ENCODE results near the gene HABP2. TPM values are rescaled to one million over a fixed set of nuclear protein-coding genes. Genes with fewer than 3 reads are reported as not detected.

The HABP2 gene
- total RNA-seq, 2 experiments from 2014 or later = not detected

DNA sequence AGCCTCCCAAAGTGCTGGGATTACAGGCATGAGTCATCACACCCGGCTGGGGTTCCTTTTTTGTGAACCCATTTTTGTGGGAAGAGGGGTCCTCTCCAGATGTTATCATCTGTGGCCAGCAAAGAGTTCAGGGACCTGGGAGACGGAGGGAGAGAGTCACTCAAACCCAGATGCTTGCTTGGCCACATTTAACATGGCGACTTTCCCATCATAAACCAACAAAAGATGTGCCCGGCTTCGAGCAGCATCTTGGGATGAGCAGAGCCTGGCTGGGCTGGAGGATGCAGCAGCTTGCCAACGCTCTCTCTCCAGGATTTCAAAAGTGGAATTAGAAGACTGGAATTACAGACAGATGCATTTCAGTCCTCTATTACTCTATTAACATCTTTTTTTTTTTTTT lies 19.1 kb upstream of the HABP2 start:
- CTCF ChIA-PET = no interaction called here
- Mint-ChIP-seq H3K9me3 (no peaks in the 10 kb centered on the region), H3K4me3 (no peak overlapping the region), H3K4me1 (peaks cover 7% of the 10 kb centered on the region), H3K27ac (no peak overlapping the region), H3K27me3 (peaks cover 6% of the 10 kb centered on the region), H3K36me3 (ENCODE audit: low read depth) (no peaks in the 10 kb centered on the region)
- DNase-seq = no peak
- POLR2A ChIA-PET = no interaction called here

DNA sequence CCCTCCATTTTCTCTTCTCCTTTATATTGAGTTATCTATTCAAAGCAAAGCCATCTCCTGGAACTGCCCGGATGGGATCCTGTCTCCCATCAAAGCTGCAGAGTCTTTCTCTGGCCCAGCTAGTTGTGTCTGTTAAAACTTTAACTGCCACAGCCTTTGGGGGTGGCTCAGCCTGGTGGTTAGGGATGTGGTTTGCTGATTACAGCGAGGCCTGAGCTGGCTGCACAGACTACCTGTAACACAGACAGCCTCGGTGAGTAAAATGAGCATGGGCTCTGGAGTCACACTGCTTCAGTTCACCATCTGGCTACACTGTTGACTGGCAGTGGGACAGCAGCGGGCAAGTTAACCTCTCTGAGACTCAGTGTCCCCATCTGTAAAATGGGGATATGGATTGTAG lies 18.4 kb upstream of the HABP2 start:
- DNase-seq = peak; percentile 21
- Mint-ChIP-seq H3K36me3 (ENCODE audit: low read depth) (no peaks in the 10 kb centered on the region), H3K9me3 (no peaks in the 10 kb centered on the region), H3K4me1 (peaks cover 7% of the 10 kb centered on the region), H3K27ac (no peak overlapping the region), H3K27me3 (peaks cover 2% of the 10 kb centered on the region), H3K4me3 (no peak overlapping the region)
- ChIA-PET CTCF (no interaction called here), POLR2A (no interaction called here)

DNA sequence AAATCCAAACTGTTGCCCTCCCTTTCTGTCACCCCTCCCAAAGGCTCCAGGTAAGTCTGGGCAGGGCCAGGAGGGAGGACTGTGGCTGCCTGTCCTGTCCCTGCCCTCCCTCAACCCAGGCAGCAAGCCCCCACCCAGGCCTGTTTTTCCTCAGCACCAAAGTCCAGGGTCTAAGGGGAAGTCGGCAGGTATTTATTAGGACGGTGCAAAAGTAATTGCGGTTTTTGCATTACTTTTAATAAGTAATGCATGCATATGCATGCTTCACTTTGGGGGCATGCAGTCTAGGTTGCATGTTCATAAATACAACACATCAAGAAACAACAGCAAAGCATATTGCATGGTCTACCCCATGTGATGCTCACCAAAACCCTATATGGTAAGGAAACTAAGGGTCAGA lies 15.2 kb upstream of the HABP2 start:
- peaks cover 5% of the 10 kb centered on the region for H3K27me3 Mint-ChIP-seq
- H3K27ac Mint-ChIP-seq = no peak overlapping the region
- peaks cover 8% of the 10 kb centered on the region for H3K4me1 Mint-ChIP-seq
- no peak overlapping the region for H3K4me3 Mint-ChIP-seq
- POLR2A ChIA-PET = no interaction called here
- CTCF ChIA-PET = no interaction called here
- H3K9me3 Mint-ChIP-seq = no peaks in the 10 kb centered on the region
- DNase-seq = no peak
- no peaks in the 10 kb centered on the region for H3K36me3 Mint-ChIP-seq (ENCODE audit: low read depth)

DNA sequence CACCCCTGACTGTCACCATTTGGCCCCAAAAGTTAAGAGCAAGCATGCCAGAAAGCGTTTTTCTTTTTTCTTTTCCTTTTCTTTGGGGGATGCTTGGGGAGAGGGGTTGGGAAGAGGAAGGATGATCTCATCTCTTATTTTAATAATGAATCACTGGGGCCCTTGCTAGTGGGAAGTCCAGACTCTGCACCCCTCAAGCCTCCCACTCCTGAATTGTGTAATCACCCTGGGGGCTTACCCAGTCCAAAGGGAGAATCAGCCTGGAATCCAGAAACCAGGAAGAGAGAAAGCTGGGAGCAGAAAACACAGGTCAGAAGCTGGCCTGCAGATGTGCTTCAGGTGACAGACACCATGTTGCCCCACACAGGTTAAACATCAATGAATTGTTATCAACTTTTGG lies 14.7 kb upstream of the HABP2 start:
- CTCF ChIA-PET = no interaction called here
- H3K9me3 Mint-ChIP-seq = no peaks in the 10 kb centered on the region

DNA sequence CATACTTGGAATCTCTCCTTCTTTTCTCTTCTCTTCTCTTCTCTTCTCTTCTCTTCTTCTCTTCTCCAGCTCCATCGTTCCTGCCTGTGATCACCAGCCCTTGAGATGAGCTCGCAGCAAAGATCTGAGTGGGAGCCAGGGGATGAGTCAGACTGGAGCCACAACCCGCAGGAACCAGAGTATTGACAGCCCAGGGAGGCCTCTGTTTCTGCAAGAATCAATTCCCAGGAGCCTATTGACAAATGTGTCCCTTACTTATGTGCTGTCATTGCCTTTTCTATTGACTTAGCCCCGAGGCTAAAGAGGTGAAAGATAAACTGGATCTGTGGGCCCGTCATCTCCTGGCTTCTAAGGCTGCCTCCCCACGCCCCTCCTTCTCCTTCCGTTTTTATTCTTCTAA lies 13.1 kb upstream of the HABP2 start:
- ChIA-PET POLR2A (no interaction called here), CTCF (no interaction called here)
- Mint-ChIP-seq H3K27me3 (peaks cover 5% of the 10 kb centered on the region), H3K27ac (no peak overlapping the region), H3K36me3 (ENCODE audit: low read depth) (no peaks in the 10 kb centered on the region), H3K4me3 (no peak overlapping the region), H3K9me3 (no peaks in the 10 kb centered on the region), H3K4me1 (peaks cover 3% of the 10 kb centered on the region)
- no peak for DNase-seq

More for the DNA sequence above, 14.7 kb upstream of the HABP2 start:
- Mint-ChIP-seq H3K27ac (no peak overlapping the region), H3K4me1 (peaks cover 8% of the 10 kb centered on the region), H3K36me3 (ENCODE audit: low read depth) (no peaks in the 10 kb centered on the region), H3K27me3 (peaks cover 5% of the 10 kb centered on the region), H3K4me3 (no peak overlapping the region)
- DNase-seq = no peak
- POLR2A ChIA-PET = no interaction called here

DNA sequence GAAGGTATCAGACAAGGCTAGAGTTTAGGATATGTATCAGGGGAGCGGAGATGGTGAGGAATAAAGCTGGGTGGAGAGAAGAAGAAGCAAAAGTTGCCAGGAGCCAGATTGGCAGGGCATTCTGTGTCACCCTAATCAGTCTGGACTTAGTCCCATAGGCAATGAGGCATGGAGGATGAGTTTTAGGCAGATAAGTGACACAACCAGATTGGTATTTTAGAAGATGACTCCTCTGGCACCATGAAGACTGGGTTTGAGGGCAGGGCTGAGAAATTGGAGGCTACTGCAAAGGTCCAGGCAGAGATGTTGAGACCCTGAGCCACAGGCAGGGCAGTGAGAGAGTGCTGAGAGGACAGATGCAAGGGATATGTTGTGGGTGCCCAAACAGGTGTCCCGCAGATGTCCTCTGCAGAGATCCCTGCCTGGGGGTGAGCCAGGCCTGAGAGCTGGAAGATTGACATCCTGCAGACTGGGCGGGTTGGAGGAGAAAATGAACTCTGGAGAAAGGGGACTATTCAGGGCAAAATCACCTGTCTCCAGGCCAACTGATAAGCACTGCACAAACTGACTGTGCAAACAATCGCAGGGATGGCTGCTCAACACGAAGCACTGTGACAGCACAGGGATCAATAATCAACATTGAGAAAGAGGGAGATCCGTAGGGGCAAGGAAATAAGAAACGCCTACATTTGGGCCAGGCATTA lies 11.9 kb upstream of the HABP2 start:
- Mint-ChIP-seq H3K27me3 (peaks cover 4% of the 10 kb centered on the region), H3K4me1 (peaks cover 1% of the 10 kb centered on the region), H3K36me3 (ENCODE audit: low read depth) (no peaks in the 10 kb centered on the region), H3K9me3 (no peaks in the 10 kb centered on the region), H3K27ac (no peak overlapping the region), H3K4me3 (no peak overlapping the region)
- ChIA-PET CTCF (no interaction called here), POLR2A (no interaction called here)
- DNase-seq = no peak

DNA sequence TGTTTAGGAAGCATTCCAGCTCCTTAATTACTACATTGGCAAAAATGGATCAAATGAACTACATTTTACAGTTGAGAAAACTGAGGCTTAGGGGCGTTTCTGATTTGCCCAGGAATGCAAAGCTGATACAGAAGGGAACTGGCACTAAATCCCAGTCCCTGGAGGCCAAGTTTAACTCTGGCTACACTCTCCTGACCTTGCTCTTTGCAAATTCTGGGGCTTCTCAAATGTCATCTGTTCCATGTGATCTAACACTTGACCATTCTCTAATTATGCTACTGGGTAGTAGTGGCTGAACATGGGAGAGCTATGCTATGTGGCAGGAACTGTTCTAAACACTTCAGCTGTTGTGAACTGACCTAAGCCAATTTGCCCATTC lies 11.3 kb upstream of the HABP2 start:
- POLR2A ChIA-PET = no interaction called here
- H3K4me1 Mint-ChIP-seq = peaks cover 1% of the 10 kb centered on the region
- no peak for DNase-seq
- CTCF ChIA-PET = no interaction called here
- H3K36me3 Mint-ChIP-seq (ENCODE audit: low read depth) = no peaks in the 10 kb centered on the region
- no peak overlapping the region for H3K4me3 Mint-ChIP-seq
- H3K27ac Mint-ChIP-seq = no peak overlapping the region
- H3K27me3 Mint-ChIP-seq = peaks cover 7% of the 10 kb centered on the region
- H3K9me3 Mint-ChIP-seq = no peaks in the 10 kb centered on the region

DNA sequence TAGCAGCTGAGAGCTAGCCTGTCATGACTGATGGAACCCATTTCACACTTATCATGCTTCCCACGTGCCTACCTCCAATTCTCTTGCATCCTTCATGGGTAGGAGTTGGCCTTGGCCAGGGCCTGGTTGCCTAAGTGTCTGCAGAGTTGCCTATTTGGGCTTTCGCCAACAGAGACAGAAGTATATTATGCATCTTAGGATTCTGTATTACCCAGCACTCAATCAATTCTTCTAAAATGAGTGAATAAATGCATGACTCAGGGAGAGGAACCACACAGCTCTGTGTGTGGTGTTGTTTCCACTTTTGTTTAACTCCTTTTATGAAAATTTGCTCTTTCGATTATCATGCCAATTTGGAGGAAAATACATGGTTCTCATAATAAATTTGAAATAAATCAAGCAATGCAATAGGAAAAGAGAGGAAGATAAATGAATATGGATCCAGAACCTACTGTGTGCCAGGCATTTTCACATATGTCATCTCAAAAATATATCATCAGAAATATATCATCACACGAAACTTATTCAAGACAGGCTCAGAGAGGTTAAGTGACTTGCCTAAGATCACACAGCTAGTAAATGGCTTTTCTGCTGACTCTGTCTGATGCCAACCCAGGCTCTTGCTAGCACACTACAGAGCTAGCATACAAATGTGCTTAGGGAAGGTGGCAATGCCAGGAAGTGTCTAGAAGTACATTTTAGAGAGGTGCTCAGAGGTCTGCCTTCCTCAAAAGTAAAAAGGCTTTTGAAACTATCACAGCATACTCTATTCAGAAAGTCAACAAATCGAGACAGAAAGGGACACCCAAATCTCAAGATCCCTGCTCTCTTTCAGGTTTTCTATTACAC lies 9.5 kb upstream of the HABP2 start:
- Mint-ChIP-seq H3K27ac (no peak overlapping the region), H3K4me1 (peaks cover 1% of the 10 kb centered on the region), H3K27me3 (peaks cover 7% of the 10 kb centered on the region), H3K9me3 (no peaks in the 10 kb centered on the region), H3K4me3 (no peak overlapping the region), H3K36me3 (ENCODE audit: low read depth) (no peaks in the 10 kb centered on the region)
- CTCF ChIA-PET = no interaction called here
- DNase-seq = no peak
- POLR2A ChIA-PET = no interaction called here

DNA sequence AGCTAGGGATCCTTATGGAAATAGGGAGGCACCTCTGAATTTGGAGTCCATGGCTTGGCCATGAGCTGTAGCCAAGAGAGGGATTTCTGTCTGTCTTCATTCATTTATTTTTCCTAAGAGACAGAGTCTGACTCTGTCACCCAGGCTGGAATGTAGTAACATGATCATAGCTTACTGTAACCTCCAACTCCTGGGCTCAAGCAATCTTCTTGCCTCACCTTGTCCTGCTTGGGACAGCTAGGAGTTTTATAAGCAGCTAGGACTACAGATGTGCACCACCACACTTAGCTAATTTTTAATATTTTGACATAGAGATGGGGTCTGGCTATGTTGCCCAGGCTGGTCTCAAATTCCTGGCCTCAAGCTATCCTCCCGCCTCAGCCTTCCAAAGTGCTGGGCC lies 8.5 kb upstream of the HABP2 start:
- Mint-ChIP-seq H3K4me1 (peaks cover 1% of the 10 kb centered on the region), H3K27ac (no peak overlapping the region), H3K4me3 (no peak overlapping the region), H3K9me3 (no peaks in the 10 kb centered on the region), H3K27me3 (peaks cover 7% of the 10 kb centered on the region), H3K36me3 (ENCODE audit: low read depth) (no peaks in the 10 kb centered on the region)
- DNase-seq = no peak
- CTCF ChIA-PET = no interaction called here
- POLR2A ChIA-PET = no interaction called here

DNA sequence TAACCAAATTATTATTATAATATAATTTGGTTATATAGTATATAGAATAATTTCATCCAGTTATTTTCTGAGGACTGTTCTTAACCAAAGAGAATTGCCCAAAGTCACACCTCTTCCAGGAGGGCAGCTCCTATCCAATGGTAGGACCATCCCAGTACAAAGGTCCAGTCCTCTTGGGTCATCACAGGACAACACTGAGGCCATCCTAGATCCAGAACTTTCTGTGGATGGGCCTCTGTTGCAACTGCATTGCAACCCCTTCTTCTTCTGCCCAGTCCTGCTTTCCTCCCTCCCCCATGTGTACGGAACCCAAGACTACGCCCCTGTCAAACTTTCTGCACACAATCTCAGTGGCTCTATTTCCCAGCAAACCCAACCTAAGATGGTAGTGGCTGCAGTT lies 5.4 kb upstream of the HABP2 start:
- Mint-ChIP-seq H3K36me3 (ENCODE audit: low read depth) (no peaks in the 10 kb centered on the region), H3K4me3 (no peak overlapping the region), H3K4me1 (peaks cover 7% of the 10 kb centered on the region), H3K9me3 (no peaks in the 10 kb centered on the region), H3K27me3 (peaks cover 3% of the 10 kb centered on the region), H3K27ac (no peak overlapping the region)
- ChIA-PET CTCF (interaction anchor here (1.1 kb wide), 1 partner anchor 16 kb away, joined by 3 read pairs; no protein-coding TSS in a partner anchor), POLR2A (no interaction called here)
- no peak for DNase-seq

DNA sequence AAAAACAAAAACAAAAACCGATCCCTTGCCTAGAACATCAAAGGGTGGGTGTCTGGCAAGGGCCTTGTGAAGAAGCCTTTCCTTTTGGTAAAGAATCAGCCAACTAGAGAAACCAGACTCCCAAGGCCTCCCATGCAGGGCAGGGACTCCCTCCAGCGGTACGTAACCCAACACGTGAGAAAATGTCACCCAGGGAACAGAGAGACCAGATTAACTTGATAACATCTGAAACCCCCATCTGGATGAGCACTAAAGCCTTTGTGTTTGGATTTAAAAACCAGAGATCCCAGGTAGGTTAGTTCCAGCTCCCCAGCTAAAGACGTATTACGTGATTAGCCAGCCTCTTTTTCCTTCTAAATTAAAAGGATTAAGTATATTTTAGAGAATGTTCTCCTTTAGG lies 3.0 kb upstream of the HABP2 start:
- ChIA-PET CTCF (no interaction called here), POLR2A (no interaction called here)
- Mint-ChIP-seq H3K27me3 (peaks cover 10% of the 10 kb centered on the region), H3K36me3 (ENCODE audit: low read depth) (no peaks in the 10 kb centered on the region), H3K27ac (no peak overlapping the region), H3K9me3 (no peaks in the 10 kb centered on the region), H3K4me3 (no peak overlapping the region), H3K4me1 (peaks cover 7% of the 10 kb centered on the region)
- no peak for DNase-seq

DNA sequence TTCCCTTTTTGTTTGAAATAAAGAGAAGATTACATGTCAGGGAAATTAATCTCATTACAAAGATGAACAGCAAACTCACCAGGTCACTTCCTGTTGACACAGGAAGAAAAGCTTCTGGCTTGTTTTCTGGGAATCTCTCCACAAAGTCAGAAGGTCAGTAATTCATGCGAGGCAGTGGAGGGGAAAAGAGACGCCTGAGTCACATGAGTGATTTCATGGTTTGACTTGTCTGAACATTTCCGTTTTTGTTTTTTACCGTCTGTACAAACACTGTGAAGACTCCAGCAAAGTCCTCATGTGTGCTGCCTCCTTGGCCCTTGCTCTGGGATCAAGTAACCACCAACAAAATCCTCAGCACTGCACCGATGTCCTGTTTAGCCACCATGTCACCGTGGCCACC lies 2.5 kb upstream of the HABP2 start:
- H3K27me3 Mint-ChIP-seq = peaks cover 10% of the 10 kb centered on the region
- H3K4me1 Mint-ChIP-seq = peaks cover 7% of the 10 kb centered on the region
- H3K9me3 Mint-ChIP-seq = no peaks in the 10 kb centered on the region
- H3K36me3 Mint-ChIP-seq (ENCODE audit: low read depth) = no peaks in the 10 kb centered on the region
- POLR2A ChIA-PET = no interaction called here
- no peak for DNase-seq
- CTCF ChIA-PET = no interaction called here
- H3K4me3 Mint-ChIP-seq = no peak overlapping the region
- H3K27ac Mint-ChIP-seq = no peak overlapping the region

DNA sequence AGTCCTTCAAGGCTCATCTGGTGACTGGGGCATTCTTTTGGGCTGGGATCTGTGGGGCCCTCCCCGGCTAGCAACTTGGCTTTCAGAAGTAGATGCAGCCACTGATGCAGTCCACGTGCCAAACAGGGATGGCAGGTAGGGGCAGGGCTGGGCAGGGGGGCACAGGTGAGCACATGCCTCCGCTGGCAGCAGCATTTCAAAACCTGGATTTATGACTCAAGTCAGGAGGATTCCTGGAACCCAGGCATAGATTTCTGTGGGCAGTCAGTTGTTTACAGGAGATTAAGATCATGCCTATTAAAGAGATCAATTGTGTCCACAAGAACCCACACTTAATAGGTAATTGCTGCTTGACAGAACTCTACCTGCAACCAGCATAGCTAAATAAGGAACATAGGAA lies 839 bp upstream of the HABP2 start:
- POLR2A ChIA-PET = no interaction called here
- Mint-ChIP-seq H3K9me3 (no peaks in the 10 kb centered on the region), H3K4me1 (peaks cover 8% of the 10 kb centered on the region), H3K27ac (no peak overlapping the region), H3K4me3 (no peak overlapping the region), H3K27me3 (peaks cover 10% of the 10 kb centered on the region), H3K36me3 (ENCODE audit: low read depth) (no peaks in the 10 kb centered on the region)
- no peak for DNase-seq
- CTCF ChIA-PET = no interaction called here

DNA sequence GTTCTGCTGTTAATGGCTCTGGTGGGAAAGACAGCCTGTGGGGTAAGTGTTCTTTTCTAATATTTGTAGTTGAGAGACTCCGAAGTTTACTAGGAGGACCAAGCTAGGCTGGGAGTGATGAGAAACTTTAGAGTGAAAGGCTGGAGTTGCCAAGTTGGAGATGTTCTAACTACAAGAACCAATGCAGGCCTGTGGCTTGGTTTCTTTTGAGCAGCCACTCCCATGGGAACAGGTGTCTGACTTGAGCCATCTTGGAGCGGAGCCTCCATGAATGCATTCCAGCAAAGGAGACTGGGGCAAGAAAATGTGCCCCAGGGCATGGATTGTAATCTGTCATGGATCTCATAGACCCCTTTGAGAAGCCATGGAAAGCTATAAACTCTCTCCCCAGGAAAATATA lies 296 bp downstream of the HABP2 start:
- no peak overlapping the region for H3K27ac Mint-ChIP-seq
- H3K36me3 Mint-ChIP-seq (ENCODE audit: low read depth) = no peaks in the 10 kb centered on the region
- no peak for DNase-seq
- CTCF ChIA-PET = interaction anchor here (2.2 kb wide), 1 partner anchor 10 kb away, joined by 14 read pairs; no protein-coding TSS in a partner anchor
- H3K4me3 Mint-ChIP-seq = no peak overlapping the region
- POLR2A ChIA-PET = no interaction called here
- H3K4me1 Mint-ChIP-seq = peaks cover 17% of the 10 kb centered on the region
- no peaks in the 10 kb centered on the region for H3K9me3 Mint-ChIP-seq
- H3K27me3 Mint-ChIP-seq = peaks cover 18% of the 10 kb centered on the region

Data from activated CD4-positive, alpha-beta memory T cell treated with anti-CD3 and anti-CD28 coated beads, Interleukin-2, amount 10 ng/mL, durations not matched to agents 7 days and 5 days (primary cell).